Kasumi-1 (cell line): ENCODE measurements around the gene GADD45GIP1.

Source experiments
- DNase-seq, 2 experiments: peaks; one replicate each; lab custom pipeline; 2025; lab: John Stamatoyannopoulos, UW

The GADD45GIP1 gene

GRCh38 chr19:12907166-12907565 lies 49.9 kb downstream of the GADD45GIP1 start:
- no peak for DNase-seq
